HepG2 (cell line): ENCODE measurements around the gene RING1. TPM values are rescaled to one million over a fixed set of nuclear protein-coding genes. Genes with fewer than 3 reads are reported as not detected.

Experiments used
- ARID5B ChIP-seq: IDR thresholded peaks from 2 replicates; pipeline ENCODE4 v1.4.0; 2020; ENCODE audit warnings: mild to moderate bottlenecking, missing genetic modification reagents
- HES4 ChIP-seq: sonication (generic); formaldehyde crosslinking; IDR thresholded peaks from 2 replicates; pipeline ENCODE4 v1.9.0; 2021; ENCODE audit warnings: mild to moderate bottlenecking, missing genetic modification reagents, borderline replicate concordance
- HMG20A ChIP-seq: IDR thresholded peaks from 2 replicates; pipeline ENCODE4 v1.6.1; 2016; ENCODE audit warnings: borderline replicate concordance
- KAT8 ChIP-seq: IDR thresholded peaks from 2 replicates; pipeline ENCODE4 v1.6.1; 2016; ENCODE audit warnings: missing genetic modification reagents, missing compliant biosample characterization
- LRRFIP1 ChIP-seq: sonication (generic); formaldehyde crosslinking; conservative IDR thresholded peaks from 2 replicates; pipeline ENCODE4 v1.4.0; 2020; ENCODE audit warnings: missing genetic modification reagents
- NR2F6 ChIP-seq, 2 experiments: IDR thresholded peaks; 2 replicates each; pipeline ENCODE4 v1.6.1; 2016; ENCODE audit warnings: antibody characterized with exemption in 1 of 2, mild to moderate bottlenecking in 1 of 2
- RBAK ChIP-seq: sonication (generic); formaldehyde crosslinking; IDR thresholded peaks from 2 replicates; pipeline ENCODE4 v1.5.1; 2020; ENCODE audit warnings: mild to moderate bottlenecking, missing genetic modification reagents
- TFE3 ChIP-seq: IDR thresholded peaks from 2 replicates; pipeline ENCODE4 v1.6.1; 2016
- ZNF124 ChIP-seq: sonication (generic); formaldehyde crosslinking; IDR thresholded peaks from 2 replicates; pipeline ENCODE4 v1.4.0; 2020; ENCODE audit warnings: missing genetic modification reagents
- ZNF432 ChIP-seq: sonication (generic); formaldehyde crosslinking; IDR thresholded peaks from 2 replicates; pipeline ENCODE4 v1.5.0; 2020; ENCODE audit warnings: missing genetic modification reagents, mild to moderate bottlenecking, borderline replicate concordance
- ZNF44 ChIP-seq: sonication (generic); formaldehyde crosslinking; IDR thresholded peaks from 2 replicates; pipeline ENCODE4 v1.5.1; 2020; ENCODE audit warnings: mild to moderate bottlenecking, missing genetic modification reagents
- ZNF598 ChIP-seq: sonication (generic); formaldehyde crosslinking; IDR thresholded peaks from 2 replicates; pipeline ENCODE4 v1.5.1; 2020; ENCODE audit warnings: mild to moderate bottlenecking, missing genetic modification reagents, borderline replicate concordance
- ZNF749 ChIP-seq: sonication (generic); formaldehyde crosslinking; IDR thresholded peaks from 2 replicates; pipeline ENCODE4 v1.8.0; 2022; ENCODE audit warnings: mild to moderate bottlenecking, missing genetic modification reagents, moderate library complexity, borderline replicate concordance
- ZNF776 ChIP-seq: sonication (generic); formaldehyde crosslinking; IDR thresholded peaks from 2 replicates; pipeline ENCODE4 v1.4.0; 2020; ENCODE audit warnings: mild to moderate bottlenecking, missing genetic modification reagents
- polyA plus RNA-seq, 8 experiments: library from polyadenylated mRNA; depleted of rRNA in 3 of 8; stranded (reverse) in 7 of 8; unstranded in 1 of 8; fragments of >200 nt; fragmentation: Illumina TruSeq in 4 of 8; extraction: Trizol in 4 of 8; gene quantifications; 2 replicates each; pipeline versions ENCODE4 v1.2.1 to v1.2.3, GENCODE V29; 2011 to 2016; ENCODE audit warnings: low read depth in 4 of 8, missing spikeins in 1 of 8, mixed read lengths in 1 of 8; ENCODE audit not compliant: insufficient read depth in 1 of 8
- total RNA-seq, 5 experiments: library from RNA; depleted of rRNA; stranded (reverse); fragments of >200 nt; fragmentation: Illumina TruSeq; extraction: Trizol; gene quantifications; 2 replicates each; pipeline ENCODE4 v1.2.3, GENCODE V29; 2016; ENCODE audit warnings: low read depth in 1 of 5

Gene RING1
- total and polyA plus RNA-seq, 2 of the 13 experiments (the other 11 are each of a cell fraction or from before 2014, with no cell fraction given) = 23.9 to 33.6 TPM

- no peak for TF ChIP-seq ZNF432 (CRISPR knock-in tag)
- TF ChIP-seq ZNF44 (CRISPR knock-in tag) = no peak
- peak; percentile 25; the same call in 1 of the 2 replicates for TF ChIP-seq TFE3 (CRISPR knock-in tag)
- 0 out of 2 replicates have a peak, but pooled peaks have one; percentile 3 for TF ChIP-seq ZNF598 (CRISPR knock-in tag)
- TF ChIP-seq ZNF776 (CRISPR knock-in tag) = no peak
- 0 out of 2 replicates have a peak, but pooled peaks have one; percentile 48 for TF ChIP-seq HMG20A (CRISPR knock-in tag)
- TF ChIP-seq ZNF749 (CRISPR knock-in tag) = no peak
- TF ChIP-seq ARID5B (CRISPR knock-in tag) = 0 out of 2 replicates have a peak, but pooled peaks have one; percentile 46
- no peak for TF ChIP-seq RBAK (CRISPR knock-in tag)
- peak; percentile 52; the same call in 1 of the 2 replicates for TF ChIP-seq ZNF124 (CRISPR knock-in tag)
- peak; percentile 17; the same call in 1 of the 2 replicates for TF ChIP-seq NR2F6 (IDR thresholded peaks at IDR 0.05)
- peak; percentile 37; the same call in 1 of the 2 replicates for TF ChIP-seq NR2F6 (CRISPR knock-in tag; IDR thresholded peaks at IDR 0.05)
- peak; percentile 35; the same call in 1 of the 2 replicates for TF ChIP-seq KAT8 (CRISPR knock-in tag)
- TF ChIP-seq HES4 (CRISPR knock-in tag) = no peak
- no peak for TF ChIP-seq LRRFIP1 (CRISPR knock-in tag)
Observed at GRCh38 chr6:33197431-33198048, 10.8 kb upstream of the RING1 start (continued).
